Measurements from ENCODE around the gene LIMCH1. TPM values are rescaled to one million over a fixed set of nuclear protein-coding genes. Genes with fewer than 3 reads are reported as not detected.

LIMCH1 gene
- polyA plus RNA-seq, 1 of the 3 experiments (the other 2 are of a cell fraction) = 1.2 TPM

DNA sequence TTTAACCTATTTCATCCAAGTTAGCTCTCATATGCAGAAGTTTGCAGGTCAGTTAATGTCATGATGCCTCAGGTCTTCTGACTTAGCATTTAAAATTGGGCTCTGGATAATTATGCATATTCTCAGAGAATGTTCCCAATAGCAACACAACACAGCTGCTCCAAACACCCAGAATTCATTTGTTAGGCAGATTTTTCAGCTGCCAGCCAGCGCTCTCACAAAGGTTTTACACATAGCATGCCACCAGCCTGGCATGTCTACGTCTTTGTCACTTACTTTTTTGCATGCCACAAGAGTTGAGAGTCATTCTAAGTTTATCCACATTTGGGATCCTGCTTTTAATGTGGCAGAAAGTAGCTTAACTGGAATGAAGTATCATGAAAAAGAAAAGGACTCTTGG lies 84.8 kb downstream of the LIMCH1 start:
- H2AFZ ChIP-seq (ENCODE audit: low read depth) = no peak overlapping the region
- H3K9me3 ChIP-seq = no peaks in the 10 kb centered on the region
- no peaks in the 10 kb centered on the region for H3F3A ChIP-seq (replicated peaks; ENCODE audit: insufficient read depth)
- no peaks in the 10 kb centered on the region for H4K20me1 ChIP-seq (ENCODE audit: insufficient read depth)
- TF ChIP-seq CHD2 (IDR thresholded peaks at IDR 0.05; ENCODE audit: low read length, partially characterized antibody) = no peak
- TF ChIP-seq, protein P1, sequence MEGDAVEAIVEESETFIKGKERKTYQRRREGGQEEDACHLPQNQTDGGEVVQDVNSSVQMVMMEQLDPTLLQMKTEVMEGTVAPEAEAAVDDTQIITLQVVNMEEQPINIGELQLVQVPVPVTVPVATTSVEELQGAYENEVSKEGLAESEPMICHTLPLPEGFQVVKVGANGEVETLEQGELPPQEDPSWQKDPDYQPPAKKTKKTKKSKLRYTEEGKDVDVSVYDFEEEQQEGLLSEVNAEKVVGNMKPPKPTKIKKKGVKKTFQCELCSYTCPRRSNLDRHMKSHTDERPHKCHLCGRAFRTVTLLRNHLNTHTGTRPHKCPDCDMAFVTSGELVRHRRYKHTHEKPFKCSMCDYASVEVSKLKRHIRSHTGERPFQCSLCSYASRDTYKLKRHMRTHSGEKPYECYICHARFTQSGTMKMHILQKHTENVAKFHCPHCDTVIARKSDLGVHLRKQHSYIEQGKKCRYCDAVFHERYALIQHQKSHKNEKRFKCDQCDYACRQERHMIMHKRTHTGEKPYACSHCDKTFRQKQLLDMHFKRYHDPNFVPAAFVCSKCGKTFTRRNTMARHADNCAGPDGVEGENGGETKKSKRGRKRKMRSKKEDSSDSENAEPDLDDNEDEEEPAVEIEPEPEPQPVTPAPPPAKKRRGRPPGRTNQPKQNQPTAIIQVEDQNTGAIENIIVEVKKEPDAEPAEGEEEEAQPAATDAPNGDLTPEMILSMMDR (IDR thresholded peaks at IDR 0.05) = no peak
- TF ChIP-seq, protein P2, sequence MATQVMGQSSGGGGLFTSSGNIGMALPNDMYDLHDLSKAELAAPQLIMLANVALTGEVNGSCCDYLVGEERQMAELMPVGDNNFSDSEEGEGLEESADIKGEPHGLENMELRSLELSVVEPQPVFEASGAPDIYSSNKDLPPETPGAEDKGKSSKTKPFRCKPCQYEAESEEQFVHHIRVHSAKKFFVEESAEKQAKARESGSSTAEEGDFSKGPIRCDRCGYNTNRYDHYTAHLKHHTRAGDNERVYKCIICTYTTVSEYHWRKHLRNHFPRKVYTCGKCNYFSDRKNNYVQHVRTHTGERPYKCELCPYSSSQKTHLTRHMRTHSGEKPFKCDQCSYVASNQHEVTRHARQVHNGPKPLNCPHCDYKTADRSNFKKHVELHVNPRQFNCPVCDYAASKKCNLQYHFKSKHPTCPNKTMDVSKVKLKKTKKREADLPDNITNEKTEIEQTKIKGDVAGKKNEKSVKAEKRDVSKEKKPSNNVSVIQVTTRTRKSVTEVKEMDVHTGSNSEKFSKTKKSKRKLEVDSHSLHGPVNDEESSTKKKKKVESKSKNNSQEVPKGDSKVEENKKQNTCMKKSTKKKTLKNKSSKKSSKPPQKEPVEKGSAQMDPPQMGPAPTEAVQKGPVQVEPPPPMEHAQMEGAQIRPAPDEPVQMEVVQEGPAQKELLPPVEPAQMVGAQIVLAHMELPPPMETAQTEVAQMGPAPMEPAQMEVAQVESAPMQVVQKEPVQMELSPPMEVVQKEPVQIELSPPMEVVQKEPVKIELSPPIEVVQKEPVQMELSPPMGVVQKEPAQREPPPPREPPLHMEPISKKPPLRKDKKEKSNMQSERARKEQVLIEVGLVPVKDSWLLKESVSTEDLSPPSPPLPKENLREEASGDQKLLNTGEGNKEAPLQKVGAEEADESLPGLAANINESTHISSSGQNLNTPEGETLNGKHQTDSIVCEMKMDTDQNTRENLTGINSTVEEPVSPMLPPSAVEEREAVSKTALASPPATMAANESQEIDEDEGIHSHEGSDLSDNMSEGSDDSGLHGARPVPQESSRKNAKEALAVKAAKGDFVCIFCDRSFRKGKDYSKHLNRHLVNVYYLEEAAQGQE (IDR thresholded peaks at IDR 0.05; ENCODE audit: low read depth, low read length) = no peak
- TF ChIP-seq TEAD4 (IDR thresholded peaks at IDR 0.05; ENCODE audit: borderline replicate concordance, insufficient read depth) = no peak
- TF ChIP-seq SMC3 (IDR thresholded peaks at IDR 0.05; ENCODE audit: low read depth, low read length) = no peak
- TF ChIP-seq, protein P3, sequence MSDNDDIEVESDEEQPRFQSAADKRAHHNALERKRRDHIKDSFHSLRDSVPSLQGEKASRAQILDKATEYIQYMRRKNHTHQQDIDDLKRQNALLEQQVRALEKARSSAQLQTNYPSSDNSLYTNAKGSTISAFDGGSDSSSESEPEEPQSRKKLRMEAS (IDR thresholded peaks at IDR 0.05; ENCODE audit: low read depth) = no peak
- TF ChIP-seq EZH2phosphoT487 (IDR thresholded peaks at IDR 0.05; ENCODE audit: borderline replicate concordance, low read depth) = no peak
- no peak for TF ChIP-seq RCOR1 (IDR thresholded peaks at IDR 0.05; ENCODE audit: low read length)
- TF ChIP-seq YY1 (IDR thresholded peaks at IDR 0.05; ENCODE audit: low read depth) = no peak
- TF ChIP-seq FOXM1 (IDR thresholded peaks at IDR 0.05; ENCODE audit: low read depth) = no peak
- TF ChIP-seq GABPA (IDR thresholded peaks at IDR 0.05; ENCODE audit: low read depth) = no peak
- TF ChIP-seq, protein P4, sequence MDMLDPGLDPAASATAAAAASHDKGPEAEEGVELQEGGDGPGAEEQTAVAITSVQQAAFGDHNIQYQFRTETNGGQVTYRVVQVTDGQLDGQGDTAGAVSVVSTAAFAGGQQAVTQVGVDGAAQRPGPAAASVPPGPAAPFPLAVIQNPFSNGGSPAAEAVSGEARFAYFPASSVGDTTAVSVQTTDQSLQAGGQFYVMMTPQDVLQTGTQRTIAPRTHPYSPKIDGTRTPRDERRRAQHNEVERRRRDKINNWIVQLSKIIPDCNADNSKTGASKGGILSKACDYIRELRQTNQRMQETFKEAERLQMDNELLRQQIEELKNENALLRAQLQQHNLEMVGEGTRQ (IDR thresholded peaks at IDR 0.05; ENCODE audit: borderline replicate concordance, low read depth, low read length) = no peak
- TF ChIP-seq MXI1 (IDR thresholded peaks at IDR 0.05; ENCODE audit: low read depth, low read length) = no peak
- no peak for TF ChIP-seq GATA2 (CRISPR knock-in tag; IDR thresholded peaks at IDR 0.05)
- no peak for TF ChIP-seq ELF1 (IDR thresholded peaks at IDR 0.05)
- TF ChIP-seq, protein P5, sequence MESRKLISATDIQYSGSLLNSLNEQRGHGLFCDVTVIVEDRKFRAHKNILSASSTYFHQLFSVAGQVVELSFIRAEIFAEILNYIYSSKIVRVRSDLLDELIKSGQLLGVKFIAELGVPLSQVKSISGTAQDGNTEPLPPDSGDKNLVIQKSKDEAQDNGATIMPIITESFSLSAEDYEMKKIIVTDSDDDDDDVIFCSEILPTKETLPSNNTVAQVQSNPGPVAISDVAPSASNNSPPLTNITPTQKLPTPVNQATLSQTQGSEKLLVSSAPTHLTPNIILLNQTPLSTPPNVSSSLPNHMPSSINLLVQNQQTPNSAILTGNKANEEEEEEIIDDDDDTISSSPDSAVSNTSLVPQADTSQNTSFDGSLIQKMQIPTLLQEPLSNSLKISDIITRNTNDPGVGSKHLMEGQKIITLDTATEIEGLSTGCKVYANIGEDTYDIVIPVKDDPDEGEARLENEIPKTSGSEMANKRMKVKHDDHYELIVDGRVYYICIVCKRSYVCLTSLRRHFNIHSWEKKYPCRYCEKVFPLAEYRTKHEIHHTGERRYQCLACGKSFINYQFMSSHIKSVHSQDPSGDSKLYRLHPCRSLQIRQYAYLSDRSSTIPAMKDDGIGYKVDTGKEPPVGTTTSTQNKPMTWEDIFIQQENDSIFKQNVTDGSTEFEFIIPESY (IDR thresholded peaks at IDR 0.05; ENCODE audit: borderline replicate concordance, low read depth) = no peak
- no peak for TF ChIP-seq TAF1 (IDR thresholded peaks at IDR 0.05; ENCODE audit: borderline replicate concordance, low read depth, low read length)
- no peak for TF ChIP-seq SIN3A (IDR thresholded peaks at IDR 0.05; ENCODE audit: borderline replicate concordance, low read depth, low read length)
- TF ChIP-seq JUND (IDR thresholded peaks at IDR 0.05) = no peak
- DNase-seq = no peak
- H3K79me2 ChIP-seq (ENCODE audit: insufficient read depth) = no peaks in the 10 kb centered on the region
- no peaks in the 10 kb centered on the region for H3K9me2 ChIP-seq
- H3K36me3 ChIP-seq (replicated peaks in 1 of 2; ENCODE audit: control insufficient read depth in 1 of 2, insufficient read depth in 2 of 2, low read length in 1 of 2) = no peaks in the 10 kb centered on the region
- 58% methylated on average over 2 of the region's 2 CpGs for WGBS (ENCODE audit: low lambda C conversion rate)
- ChIA-PET CTCF (interaction anchor here (1.2 to 2.0 kb wide), 3 partner anchors 8 to 364 kb away, joined by 3 to 5 read pairs (median 4); no protein-coding TSS in a partner anchor), POLR2A (no interaction called here)
- peaks cover 0 to 16% of the 10 kb centered on the region in 2 experiments; a peak in 2 of 4 replicates for H3K4me1 ChIP-seq (ENCODE audit: control insufficient read depth in 1 of 2, insufficient read depth in 2 of 2, low read depth in 1 of 2, low read length in 1 of 2)
- H3K4me3 ChIP-seq (ENCODE audit: low read depth in 2 of 2, low read length in 1 of 2) = no peak overlapping the region
- H3K4me2 ChIP-seq = no peak overlapping the region
- H3K27ac ChIP-seq (ENCODE audit: low read depth in 2 of 2, low read length in 1 of 2) = no peak overlapping the region
- H3K27me3 ChIP-seq (ENCODE audit: insufficient read depth) = no peaks in the 10 kb centered on the region
- H3K9ac ChIP-seq = no peak overlapping the region
